Hepatic stellate cell (primary cell): ENCODE data around the gene TMEM114.

Source experiments
- DNase-seq: peaks from one replicate; pipeline ENCODE4 v3.0.0; 2011; ENCODE audit warnings: low spot score

TMEM114 gene

GRCh38 chr16:8549843-8550412, 40.4 kb downstream of the TMEM114 start:
- DNase-seq = no peak

DNA sequence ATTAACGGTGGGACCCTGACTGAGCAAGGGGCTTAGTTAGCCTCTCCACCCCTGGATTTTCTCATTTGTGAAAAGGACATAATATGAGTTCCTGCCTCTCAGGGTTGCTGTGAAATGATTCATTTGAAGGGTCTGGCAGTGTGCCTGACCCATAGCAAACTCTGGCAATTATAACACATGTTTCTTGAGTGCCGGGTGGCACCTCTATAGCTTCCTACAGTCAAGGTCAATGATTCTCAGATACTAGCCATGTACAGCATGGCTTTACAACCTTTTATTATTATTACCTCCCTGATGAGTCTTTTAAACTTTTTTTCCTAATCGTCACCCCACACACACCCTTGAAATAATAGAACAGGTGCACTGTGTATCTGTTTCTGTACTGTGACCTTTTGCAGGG, 42.1 kb downstream of the TMEM114 start:
- DNase-seq = no peak

DNA sequence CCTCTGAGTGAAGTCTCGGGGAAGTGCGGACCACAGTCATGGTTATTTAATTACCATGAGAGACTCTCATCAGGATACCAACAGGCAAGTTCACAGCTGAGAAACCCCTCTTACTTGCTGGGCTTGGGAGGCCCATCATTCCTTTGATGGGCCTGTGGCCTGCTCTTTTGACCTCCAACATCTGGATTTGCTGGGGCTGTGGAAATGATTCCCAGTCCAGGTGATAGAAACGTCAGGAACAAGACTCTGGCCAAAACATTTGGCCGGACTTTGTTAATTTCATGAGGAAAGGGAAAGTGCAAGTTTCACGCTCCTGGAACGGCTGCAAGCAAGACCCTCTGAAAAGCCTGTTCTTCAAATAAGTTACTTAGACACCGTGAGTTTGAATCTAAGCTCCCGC, 42.5 kb downstream of the TMEM114 start:
- DNase-seq = no peak

DNA sequence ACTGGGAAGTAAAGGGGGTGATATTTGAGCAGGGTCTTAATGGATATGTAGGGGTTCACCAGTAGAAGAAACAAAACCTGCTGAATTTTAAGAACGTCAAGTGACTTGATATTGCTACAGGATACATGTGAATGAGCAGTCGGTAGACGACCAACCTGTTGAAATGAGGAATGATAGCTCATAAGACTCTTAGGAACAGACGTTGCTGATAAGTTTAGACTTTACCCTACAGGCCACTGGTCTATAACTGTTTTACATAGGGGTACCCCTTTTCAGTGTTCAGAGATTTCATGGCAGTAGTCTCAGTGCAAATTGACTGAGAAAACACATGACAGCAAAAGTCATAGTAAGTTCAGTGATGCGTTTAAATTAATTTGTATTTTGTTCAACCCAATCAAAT, 45.9 kb downstream of the TMEM114 start:
- DNase-seq = no peak

DNA sequence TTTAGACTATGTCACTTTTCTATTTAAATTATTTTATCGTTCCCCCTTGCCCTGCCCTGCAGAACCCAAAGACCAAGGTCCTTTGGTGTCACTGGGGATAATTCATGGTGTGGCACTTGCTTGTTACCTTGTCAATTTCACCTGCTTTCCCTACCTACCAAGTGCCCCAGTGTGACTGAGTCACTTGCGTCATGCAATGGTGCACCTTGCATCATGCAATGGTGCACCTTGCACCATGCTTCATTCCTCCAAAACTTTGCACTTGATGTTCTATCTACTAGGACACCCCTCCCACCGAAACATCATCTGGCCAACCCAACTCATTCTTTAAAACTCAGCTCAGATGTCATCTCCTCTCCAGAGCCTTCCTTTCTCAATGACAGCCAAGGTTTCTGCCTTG, 47.1 kb downstream of the TMEM114 start:
- DNase-seq = no peak

DNA sequence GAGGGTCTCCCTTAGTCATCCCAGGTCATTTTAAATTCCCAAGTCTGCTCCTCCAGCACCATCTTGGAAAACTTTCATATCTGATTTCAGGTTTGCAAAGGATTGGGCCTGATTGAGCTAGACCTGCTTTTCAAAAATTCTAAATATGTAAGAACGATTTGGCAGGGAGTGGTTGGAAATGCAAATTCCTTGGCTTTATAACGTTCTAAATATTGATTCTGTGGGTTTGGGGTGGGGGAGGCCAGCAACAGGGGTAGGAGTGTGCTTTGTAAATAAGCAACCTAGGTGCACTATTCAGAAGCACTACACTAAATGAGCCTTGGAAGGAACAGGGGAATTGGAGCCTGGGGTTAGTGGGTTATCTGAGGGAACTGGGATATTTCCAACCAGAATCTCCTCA, 47.9 kb downstream of the TMEM114 start:
- DNase-seq = no peak

GRCh38 chr16:8541868-8542267, 48.4 kb downstream of the TMEM114 start:
- no peak for DNase-seq

DNA sequence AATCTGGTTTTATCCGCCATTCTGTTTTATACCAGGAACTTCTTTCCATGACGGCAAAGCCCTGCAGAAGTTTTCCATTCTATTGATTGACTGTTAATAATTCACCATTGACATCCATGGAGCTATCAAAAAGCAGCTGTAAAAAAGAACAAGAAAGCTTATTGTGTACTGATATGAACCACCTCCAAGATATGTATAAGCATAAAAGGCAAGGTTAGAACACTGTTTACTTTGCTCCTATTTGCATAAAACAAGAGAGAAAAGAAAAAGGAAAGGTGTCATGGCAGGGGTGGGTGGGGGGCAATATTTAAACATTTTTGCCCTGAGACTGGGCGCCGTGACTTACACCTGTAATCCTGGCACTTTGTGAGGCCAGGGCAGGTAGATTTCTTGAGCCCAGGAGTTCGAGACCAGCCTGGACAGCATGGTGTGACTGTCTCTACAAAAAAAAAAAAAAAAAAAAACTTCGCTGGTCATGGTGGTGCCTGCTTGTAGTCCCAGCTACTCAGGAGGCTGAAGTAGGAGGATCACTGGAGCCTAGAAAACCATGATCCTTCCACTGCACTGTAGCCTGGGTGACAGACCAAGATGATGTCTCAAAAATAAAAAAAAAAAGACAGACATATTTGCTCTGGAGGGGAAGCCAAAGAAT, 52.5 kb downstream of the TMEM114 start:
- DNase-seq = no peak

- DNase-seq = no peak
Measured at GRCh38 chr16:8533509-8533908, 56.8 kb downstream of the TMEM114 start.

DNA sequence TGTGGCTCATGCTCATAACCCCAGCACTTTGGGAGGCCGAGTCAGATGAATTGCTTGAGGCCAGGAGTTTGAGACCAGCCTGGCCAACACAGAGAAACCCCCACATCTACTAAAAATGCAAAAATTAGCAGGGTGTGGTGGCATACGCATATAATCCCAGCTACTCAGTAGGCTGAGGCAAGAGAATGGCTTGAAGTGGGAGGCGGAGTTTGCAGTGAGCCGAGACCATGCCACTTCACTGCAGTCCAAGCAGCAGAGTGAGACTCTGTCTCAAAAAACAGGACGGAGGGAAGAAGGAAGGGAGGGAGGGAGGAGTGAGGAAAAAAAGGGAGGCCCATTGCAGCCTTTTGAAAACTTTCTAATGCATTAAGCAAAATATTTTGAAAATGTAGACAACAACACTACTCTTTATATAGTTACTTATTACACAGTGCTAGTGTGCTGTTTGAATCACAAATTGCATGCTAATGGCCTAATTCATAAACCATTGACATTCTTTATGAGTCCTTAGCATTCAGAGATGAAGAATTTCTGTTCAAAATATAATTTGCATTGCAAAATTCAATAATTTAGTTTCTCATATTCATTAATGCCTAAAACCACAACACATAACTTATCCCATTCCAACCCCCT, 59.4 kb downstream of the TMEM114 start:
- no peak for DNase-seq

DNA sequence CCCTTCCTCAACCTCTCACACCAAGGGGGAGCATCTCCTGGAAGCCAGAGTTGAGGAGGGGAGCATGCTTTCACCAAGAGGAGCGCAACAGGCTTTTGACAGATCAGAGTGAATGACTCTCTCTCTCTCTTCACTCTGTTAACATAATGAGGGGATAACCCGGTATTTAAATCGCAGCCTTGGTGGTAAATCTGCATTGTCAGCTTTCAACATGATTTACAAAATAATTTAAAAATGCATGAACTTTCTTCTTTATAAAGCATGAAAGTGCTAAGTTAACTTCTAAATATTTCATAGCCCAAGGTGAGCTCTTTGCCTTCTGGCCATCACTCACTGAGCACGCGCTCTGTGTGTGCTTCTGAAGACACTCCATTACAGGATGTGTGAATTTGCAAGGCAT, 61.8 kb downstream of the TMEM114 start:
- DNase-seq = no peak

DNA sequence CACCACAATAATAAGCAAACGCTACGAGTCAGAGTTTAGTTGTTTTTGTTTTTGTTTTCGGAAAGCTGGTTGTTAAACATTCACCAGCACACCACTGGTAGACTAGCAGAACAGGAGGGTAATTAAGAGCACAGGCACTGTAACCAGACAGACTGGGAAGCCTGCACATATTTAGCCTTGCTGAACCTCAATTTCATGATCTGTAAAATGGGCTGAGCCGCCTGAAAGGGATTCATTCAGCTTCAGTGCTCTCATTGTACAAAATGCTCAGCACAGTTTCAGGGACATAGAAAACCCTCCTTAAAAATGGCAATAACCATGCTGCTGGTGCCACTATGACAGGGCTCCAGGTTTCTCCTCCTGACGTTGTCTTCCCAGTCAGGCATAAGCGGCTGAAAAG, 66.4 kb downstream of the TMEM114 start:
- DNase-seq = no peak

DNA sequence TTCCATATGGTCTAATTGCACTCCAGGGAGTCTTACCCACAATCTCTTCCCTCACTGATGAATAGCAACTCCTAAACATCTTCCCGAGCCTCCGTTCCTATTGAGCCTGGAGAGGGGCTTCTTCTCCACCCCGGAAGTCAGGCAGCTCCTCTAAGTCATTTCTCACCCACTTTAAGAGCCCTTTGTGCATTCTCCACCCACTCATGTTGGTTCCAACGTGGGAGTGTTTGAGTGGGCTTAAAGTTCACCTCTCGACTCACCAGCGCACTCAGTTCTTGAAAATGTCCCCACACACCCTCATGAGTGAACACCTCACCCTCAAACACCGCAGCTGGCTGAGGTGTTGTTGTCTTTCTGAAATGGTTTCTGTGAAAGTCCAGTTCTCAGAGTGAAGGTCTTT, 67.6 kb downstream of the TMEM114 start:
- DNase-seq = no peak

- no peak for DNase-seq
Measured at GRCh38 chr16:8519643-8520042, 70.7 kb downstream of the TMEM114 start.
